ENCODE data around the gene ZKSCAN7. TPM values are rescaled to one million over a fixed set of nuclear protein-coding genes. Genes with fewer than 3 reads are reported as not detected.

Gene ZKSCAN7
- total RNA-seq (2022; extraction: Qiagen RNA extraction) = not detected in 5 replicates

DNA sequence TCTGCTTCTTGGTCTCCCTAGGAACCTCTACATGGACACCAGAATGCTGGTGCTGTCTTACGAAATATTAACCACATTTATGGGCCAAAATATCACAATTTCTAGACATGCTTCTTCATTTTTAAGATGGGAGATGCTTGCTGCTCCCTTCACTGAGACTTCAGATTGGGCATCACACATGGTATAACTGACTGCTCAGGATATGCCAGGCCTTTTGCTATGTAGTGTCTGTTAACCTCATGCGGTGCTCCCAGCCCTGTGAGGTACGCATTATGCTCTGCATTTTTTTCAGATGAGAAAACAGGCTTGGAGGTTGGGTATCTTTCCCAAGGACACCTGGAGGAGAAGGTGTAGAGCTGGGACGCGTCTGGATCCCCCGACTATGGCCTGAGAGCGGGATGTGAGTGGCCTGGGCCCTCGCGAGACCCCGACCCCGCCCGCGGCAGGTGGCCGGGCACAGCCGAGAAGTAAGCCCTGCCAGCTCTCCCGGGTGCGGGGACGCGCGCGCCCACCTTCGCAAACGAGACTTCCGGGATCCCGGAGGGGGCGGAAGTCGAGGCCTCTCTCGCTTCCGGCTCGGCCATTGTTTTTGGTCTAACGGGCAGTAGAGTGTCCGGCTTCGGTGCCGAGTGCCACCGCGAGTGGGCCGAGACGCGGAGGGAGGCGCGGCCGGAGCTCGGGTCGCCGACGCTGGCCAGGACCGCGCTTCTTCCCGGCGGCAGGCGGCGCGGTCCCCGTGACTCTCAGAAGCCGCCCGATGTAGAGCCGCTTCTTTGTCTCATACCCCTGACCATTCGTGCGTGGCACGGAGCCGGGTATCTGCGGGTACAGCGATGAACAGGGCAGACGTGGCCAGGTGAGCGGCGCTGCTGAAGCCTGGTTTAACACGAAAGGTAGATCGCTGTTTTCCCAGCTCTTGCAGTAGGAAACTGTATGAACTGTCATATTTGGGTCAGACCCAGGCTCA, at the start of gene ZKSCAN7:
ZKSCAN7 (plus strand) TSS at position 568 of the 967 bp plus-strand sequence. CDS start 1,855 bp downstream, outside the sequence.

DNA sequence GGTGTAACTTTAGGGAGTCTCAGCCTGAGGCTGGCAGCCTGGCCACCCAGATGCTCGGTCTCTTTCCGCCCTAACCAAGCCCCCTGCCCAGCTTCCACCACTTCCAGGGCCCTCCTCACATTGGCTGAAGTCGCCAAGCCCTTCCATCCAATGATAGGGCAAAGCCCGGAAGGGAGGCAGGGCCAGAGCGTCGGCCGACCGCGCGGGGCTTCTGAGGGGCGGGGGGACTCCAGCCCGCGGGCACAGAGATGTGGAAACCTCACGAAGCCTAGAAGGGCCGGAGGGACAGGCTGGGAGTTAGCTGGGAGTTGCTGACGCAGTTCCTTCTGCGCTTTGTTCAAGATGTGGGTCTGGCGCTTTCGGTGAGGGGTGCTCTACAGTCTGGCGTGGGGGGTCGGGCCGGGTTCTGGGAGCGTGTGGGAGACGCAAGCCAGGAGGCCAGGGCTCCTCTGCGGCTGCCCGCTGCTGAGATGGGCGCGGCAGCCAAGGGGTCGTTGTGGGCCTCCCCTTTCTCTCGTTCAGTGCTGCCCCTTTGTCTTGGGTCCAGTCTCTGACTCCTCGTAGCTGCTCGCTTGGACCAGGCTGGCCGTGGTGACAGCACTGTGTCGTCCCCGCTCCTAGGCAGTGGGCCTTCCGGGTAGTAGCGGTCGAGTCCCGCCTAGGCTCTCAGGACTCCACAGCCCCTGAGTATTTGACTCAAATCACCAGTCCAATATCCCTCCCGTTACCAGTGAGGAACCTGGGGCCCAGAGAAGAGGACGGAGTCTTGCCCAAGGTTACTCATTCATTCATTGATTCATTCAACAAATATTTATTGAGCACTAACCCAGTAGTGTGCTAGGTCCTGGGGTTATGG, 29.9 kb downstream of the ZKSCAN7 start, which contains the start of gene ZNF660:
ZNF660 (plus strand) TSS at position 319 of the 856 bp plus-strand sequence. CDS start 9,230 bp downstream, outside the sequence.

Other genes with a start within 250 kb of the ZKSCAN7 start
- gene TCAIM, start 216.4 kb upstream of the ZKSCAN7 start, total RNA-seq (2022; extraction: Qiagen RNA extraction) = 6.7 to 9.2 TPM (median 7.7 TPM) in 5 replicates
- gene ZNF445, start 77.5 kb upstream of the ZKSCAN7 start, total RNA-seq (2022; extraction: Qiagen RNA extraction) = 1.9 to 3.4 TPM (median 2.6 TPM) in 5 replicates
- not detected in 5 replicates for gene ZNF660, start 29.8 kb downstream of the ZKSCAN7 start, total RNA-seq (2022; extraction: Qiagen RNA extraction)
- 1.3 to 2.5 TPM (median 1.8 TPM) in 5 replicates for gene ZNF197, start 69.8 kb downstream of the ZKSCAN7 start, total RNA-seq (2022; extraction: Qiagen RNA extraction)
- gene ZNF35, start 93.5 kb downstream of the ZKSCAN7 start, total RNA-seq (2022; extraction: Qiagen RNA extraction) = 5.0 to 6.4 TPM (median 5.4 TPM) in 5 replicates
- gene ZNF502, start 157.5 kb downstream of the ZKSCAN7 start, total RNA-seq (2022; extraction: Qiagen RNA extraction) = 1.5 to 2.3 TPM (median 1.6 TPM) in 5 replicates
- not detected in 5 replicates for gene ZNF501, start 174.4 kb downstream of the ZKSCAN7 start, total RNA-seq (2022; extraction: Qiagen RNA extraction)
- gene KIAA1143, start 206.4 kb downstream of the ZKSCAN7 start, total RNA-seq (2022; extraction: Qiagen RNA extraction) = 10.6 to 18.3 TPM (median 15.3 TPM) in 5 replicates
- 7.6 to 12.1 TPM (median 8.6 TPM) in 5 replicates for gene KIF15, start 206.6 kb downstream of the ZKSCAN7 start, total RNA-seq (2022; extraction: Qiagen RNA extraction)